OCI-LY1 (cell line): ENCODE results near the gene LETM1.

Experiments
- CTCF ChIP-seq: fragments of 200-600 bp; sonication (generic), shearing (Covaris generic); IDR thresholded peaks from 2 replicates; pipeline ENCODE4 v1.5.1; 2017; ENCODE audit warnings: mild to moderate bottlenecking, antibody characterized with exemption, low read length, moderate library complexity, mixed read lengths
- EZH2 ChIP-seq: fragments of 200-600 bp; sonication (generic), shearing (Covaris generic); IDR thresholded peaks from 2 replicates; pipeline ENCODE4 v1.8.0; 2017; ENCODE audit warnings: borderline replicate concordance, mixed run types, mild to moderate bottlenecking, antibody characterized with exemption, low read length, moderate library complexity, mixed read lengths

- TF ChIP-seq CTCF (no peak), EZH2 (no peak)
Measured at GRCh38 chr4:1868912-1869311, 13.0 kb upstream of the LETM1 start.
